ENCODE measurements around the gene GRHPR. TPM values are rescaled to one million over a fixed set of nuclear protein-coding genes. Genes with fewer than 3 reads are reported as not detected.

Gene GRHPR
- total RNA-seq, 4 donors from 2014 or later: 120 to 181 (median 141) TPM

- H3K4me3 ChIP-seq (ENCODE audit: low read depth, poor library complexity, severe bottlenecking): no peak overlapping the region
- DNase-seq (ENCODE audit: low spot score in 2 of 2): no peak
- intact Hi-C loops (cut with DNase I; ENCODE audit: low total_unique reads): no loop called here
- 96 to 97% methylated on average over 6 of the region's 6 CpGs for WGBS, 2 donors
- TF ChIP-seq POLR2A (IDR thresholded peaks at IDR 0.05) (no peak), CTCF (IDR thresholded peaks at IDR 0.05) (no peak)
Measured at GRCh38 chr9:37445832-37446231, 23.3 kb downstream of the GRHPR start.

- intact Hi-C loops (cut with DNase I; ENCODE audit: low total_unique reads): no loop called here
- no peak overlapping the region for H3K4me3 ChIP-seq (ENCODE audit: low read depth, poor library complexity, severe bottlenecking)
- no peak for DNase-seq (ENCODE audit: low spot score in 2 of 2)
- TF ChIP-seq POLR2A (IDR thresholded peaks at IDR 0.05): no peak
- no peak for TF ChIP-seq CTCF (IDR thresholded peaks at IDR 0.05)
- 55 to 62% methylated on average over 4 of the region's 4 CpGs for WGBS, 2 donors
Measured at GRCh38 chr9:37446401-37446800, 23.9 kb downstream of the GRHPR start.

DNA sequence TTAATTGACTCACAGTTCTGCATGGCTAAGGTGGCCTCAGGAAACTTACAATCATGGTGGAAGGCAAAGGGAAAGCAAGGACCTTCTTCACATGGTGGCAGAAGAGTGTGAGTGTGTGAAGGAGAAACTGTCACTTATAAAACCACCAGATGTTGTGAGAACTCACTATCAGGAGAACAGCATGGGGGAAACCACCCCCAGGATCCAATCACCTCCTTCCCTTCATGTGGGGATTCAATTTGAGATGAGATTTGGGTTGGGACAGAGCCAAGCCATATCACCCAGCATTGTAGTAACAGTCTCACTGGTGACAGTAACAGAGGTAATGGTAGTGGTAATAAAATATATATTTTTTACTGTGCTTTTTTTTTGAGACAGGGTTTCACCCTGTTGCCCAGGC lies 24.6 kb downstream of the GRHPR start:
- TF ChIP-seq CTCF (IDR thresholded peaks at IDR 0.05): no peak
- TF ChIP-seq POLR2A (IDR thresholded peaks at IDR 0.05): no peak
- DNase-seq (ENCODE audit: low spot score in 2 of 2): no peak
- intact Hi-C loops (cut with DNase I; ENCODE audit: low total_unique reads): no loop called here
- H3K4me3 ChIP-seq (ENCODE audit: low read depth, poor library complexity, severe bottlenecking): no peak overlapping the region

GRCh38 chr9:37449862-37450632 lies 27.6 kb downstream of the GRHPR start:
- TF ChIP-seq CTCF (IDR thresholded peaks at IDR 0.05) (no peak), POLR2A (IDR thresholded peaks at IDR 0.05) (no peak)
- 82 to 84% methylated on average over 12 of the region's 12 CpGs for WGBS, 2 donors
- no peak for DNase-seq (ENCODE audit: low spot score in 2 of 2)
- intact Hi-C loops (cut with DNase I; ENCODE audit: low total_unique reads): no loop called here
- H3K4me3 ChIP-seq (ENCODE audit: low read depth, poor library complexity, severe bottlenecking): no peak overlapping the region

- intact Hi-C loops (cut with DNase I; ENCODE audit: low total_unique reads): no loop called here
- no peak for DNase-seq (ENCODE audit: low spot score in 2 of 2)
- TF ChIP-seq CTCF (IDR thresholded peaks at IDR 0.05): no peak
- no peak for TF ChIP-seq POLR2A (IDR thresholded peaks at IDR 0.05)
- WGBS, 2 donors: 76 to 77% methylated on average over 3 of the region's 3 CpGs
- H3K4me3 ChIP-seq (ENCODE audit: low read depth, poor library complexity, severe bottlenecking): no peak overlapping the region
Measured at GRCh38 chr9:37451628-37452027, 29.1 kb downstream of the GRHPR start.

GRCh38 chr9:37452611-37453010 lies 30.1 kb downstream of the GRHPR start:
- no peak for TF ChIP-seq POLR2A (IDR thresholded peaks at IDR 0.05)
- TF ChIP-seq CTCF (IDR thresholded peaks at IDR 0.05): no peak
- intact Hi-C loops (cut with DNase I; ENCODE audit: low total_unique reads): no loop called here
- WGBS, 2 donors: 79 to 96% methylated on average over 1 of the region's 1 CpG
- no peak for DNase-seq (ENCODE audit: low spot score in 2 of 2)
- H3K4me3 ChIP-seq (ENCODE audit: low read depth, poor library complexity, severe bottlenecking): no peak overlapping the region

Measured in lower leg skin (tissue), 4 donors.